MV-4-11 (cell line): ENCODE data around the gene IFT43.

Experiments used
- DNase-seq: peaks from one replicate; lab custom pipeline; 2025; lab: John Stamatoyannopoulos, UW

Gene IFT43

GRCh38 chr14:76112889-76113624 is 127.5 kb downstream of the IFT43 start:
- DNase-seq = no peak

DNA sequence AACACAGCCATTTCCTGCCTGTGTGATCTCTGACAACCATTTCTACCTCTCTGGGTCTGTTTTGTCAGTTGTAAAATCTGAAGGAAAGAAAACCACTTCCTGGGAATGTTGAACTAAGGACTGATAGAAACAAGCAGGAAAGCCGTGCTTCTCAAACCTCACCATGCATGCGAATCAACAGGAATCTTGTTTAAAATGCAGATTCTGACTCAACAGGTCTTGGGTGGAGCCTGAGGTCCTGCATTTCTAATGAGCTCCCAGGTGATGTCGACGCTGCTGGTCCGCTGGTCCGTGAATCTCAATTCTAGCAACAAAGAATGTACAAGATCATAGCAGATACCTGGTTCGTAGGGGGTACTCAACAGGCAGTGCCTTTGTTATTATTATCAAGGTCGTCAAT is 128.1 kb downstream of the IFT43 start:
- DNase-seq = no peak

- DNase-seq = peak; percentile 44
Measured at GRCh38 chr14:76115010-76115422, 129.5 kb downstream of the IFT43 start.

DNA sequence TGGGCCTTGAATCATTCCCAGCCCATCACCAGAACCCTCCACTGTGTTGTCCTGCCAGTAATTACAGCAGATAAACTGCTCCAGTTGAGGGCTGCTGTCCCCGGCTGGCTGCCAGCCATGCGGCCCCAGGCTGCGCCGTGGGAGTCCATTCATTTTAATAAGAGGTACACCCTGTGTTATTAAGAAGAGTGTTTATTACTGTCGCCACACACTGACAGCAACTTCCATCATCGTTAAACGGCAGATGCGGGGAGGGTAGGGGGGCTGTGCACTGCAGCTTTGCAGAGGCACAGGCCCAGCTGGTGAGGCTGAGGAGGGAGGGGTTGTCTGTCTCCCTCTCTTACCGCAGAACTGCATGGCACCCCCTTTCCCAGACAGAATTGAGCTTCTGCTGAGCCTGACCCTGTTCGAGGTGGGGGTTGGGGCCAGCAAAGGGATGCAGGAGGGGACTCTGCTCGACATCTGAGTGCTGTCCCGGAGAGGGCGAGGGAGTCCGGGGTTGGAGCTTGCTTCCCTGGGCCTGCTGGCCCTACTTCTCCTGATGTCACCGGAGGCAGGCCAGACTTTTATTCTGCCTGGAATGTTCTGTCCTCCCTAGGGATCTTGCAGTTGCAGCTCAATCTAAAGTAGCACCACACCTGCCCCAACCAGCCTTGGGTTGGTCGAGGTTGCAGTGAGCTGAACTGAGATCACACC is 132.4 kb downstream of the IFT43 start:
- no peak for DNase-seq

DNA sequence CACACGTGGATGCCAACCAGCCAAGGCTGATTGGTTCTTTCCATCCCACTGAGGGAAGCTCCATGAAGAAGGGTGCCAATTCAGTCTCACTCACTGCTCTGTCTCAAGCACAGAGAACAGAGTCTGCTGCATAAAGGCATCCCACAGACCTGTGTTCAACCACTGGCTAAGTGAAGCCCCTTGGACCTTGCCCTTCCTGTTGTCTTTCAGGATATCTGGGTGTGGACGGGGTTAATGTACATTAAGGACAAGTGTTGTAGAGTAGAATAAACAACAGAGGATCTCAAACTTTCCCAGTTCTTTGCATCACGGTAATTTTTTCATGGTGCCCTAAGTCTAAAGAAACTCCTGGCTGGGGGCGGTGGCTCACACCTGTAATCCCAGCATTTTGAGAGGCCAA is 133.0 kb downstream of the IFT43 start:
- no peak for DNase-seq

DNA sequence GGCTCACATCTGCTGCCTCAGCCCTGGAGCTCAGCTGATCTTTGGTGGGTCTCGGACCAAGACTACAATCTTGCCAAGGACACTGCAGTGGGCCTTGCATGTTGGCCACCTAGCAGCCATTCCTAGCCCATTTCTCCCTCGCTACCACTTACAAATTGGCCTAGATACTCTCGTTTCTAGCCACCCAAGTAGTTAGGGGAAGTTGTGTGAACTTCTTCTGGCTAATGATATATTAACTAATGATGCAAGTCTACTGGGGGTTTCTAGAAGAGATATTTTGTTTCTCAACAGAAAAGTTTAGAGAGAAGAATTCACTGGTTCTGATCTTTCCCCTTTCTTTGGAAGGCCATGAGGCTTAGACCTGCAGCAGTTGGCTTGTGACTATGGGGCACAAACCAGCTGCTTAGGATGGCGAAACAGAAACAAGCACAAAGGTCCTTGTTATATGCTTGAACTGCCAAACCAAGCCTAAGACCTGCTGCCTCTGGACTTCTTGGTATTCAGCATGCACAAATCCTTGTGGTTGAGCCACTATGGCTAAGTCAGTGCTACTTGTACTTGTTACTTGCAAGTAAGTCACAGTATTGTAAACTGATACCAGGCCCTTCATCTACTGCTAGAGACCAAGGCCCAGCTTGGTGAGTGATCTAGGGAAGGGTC is 135.7 kb downstream of the IFT43 start:
- peak; percentile 16 for DNase-seq

GRCh38 chr14:76123426-76124225 is 138.1 kb downstream of the IFT43 start:
- peak; percentile 1 for DNase-seq

DNA sequence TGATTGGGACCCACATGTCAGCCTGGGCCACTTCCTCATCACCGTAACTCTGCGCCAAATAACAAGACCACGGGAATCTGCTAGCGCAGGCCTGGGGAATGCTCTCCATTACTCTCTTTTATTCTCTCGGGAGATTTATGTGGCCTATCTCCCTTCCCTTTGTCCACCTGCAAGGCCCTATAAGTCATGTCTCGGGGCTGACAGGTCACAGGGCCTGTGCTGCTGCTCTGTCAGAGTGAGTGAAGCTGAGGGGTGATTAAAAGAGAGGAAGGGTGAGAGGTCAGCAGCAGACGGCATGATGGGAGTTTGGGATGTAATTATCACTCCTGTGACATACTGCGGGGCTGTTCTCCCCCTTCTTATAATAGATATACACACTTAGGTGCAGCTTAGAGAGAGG is 139.9 kb downstream of the IFT43 start:
- DNase-seq = no peak

- peak; percentile 84 for DNase-seq
Measured at GRCh38 chr14:76126076-76126475, 140.5 kb downstream of the IFT43 start.

- DNase-seq = no peak
Measured at GRCh38 chr14:76129851-76130576, 144.5 kb downstream of the IFT43 start.

GRCh38 chr14:76131071-76131965 is 145.8 kb downstream of the IFT43 start:
- no peak for DNase-seq

DNA sequence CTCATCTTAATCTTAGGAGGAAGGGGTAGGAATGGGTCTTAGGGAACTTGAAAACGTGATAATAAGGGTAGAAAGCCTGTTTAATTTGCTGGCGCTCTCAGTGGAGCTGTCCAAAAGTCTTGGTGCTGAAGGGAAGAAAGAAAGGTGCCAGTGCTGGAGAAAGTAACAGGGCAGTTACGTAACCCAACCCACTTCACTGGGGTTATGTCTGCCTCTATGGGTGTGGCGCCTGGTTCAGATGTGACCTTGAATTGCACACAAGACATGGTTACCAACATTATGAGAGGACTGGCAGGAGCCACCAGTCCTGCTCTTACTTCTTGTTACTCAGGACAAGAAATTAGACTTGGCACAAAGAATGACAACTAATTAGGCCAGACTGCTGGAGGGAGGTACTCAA is 147.5 kb downstream of the IFT43 start:
- DNase-seq = peak; percentile 69
